CD8-positive, alpha-beta memory T cell (primary cell): Measurements from ENCODE around the gene TBCD. TPM values are rescaled to one million over a fixed set of nuclear protein-coding genes. Genes with fewer than 3 reads are reported as not detected.

Experiments
- CTCF ChIA-PET: fragments of 350-600 bp; sonication (Branson Sonifier 250); formaldehyde crosslinking; loops from one replicate; lab custom pipeline; 2021; ENCODE audit warnings: antibody characterized with exemption; lab: Charles Lee
- POLR2A ChIA-PET: fragments of 350-600 bp; sonication (Branson Sonifier 250); formaldehyde crosslinking; loops from one replicate; lab custom pipeline; 2021; ENCODE audit warnings: antibody characterized with exemption; lab: Charles Lee
- DNase-seq, 5 donors: peaks; one replicate each; pipeline versions ENCODE4 v3.0.0 to v3.0.0-alpha.2; 2020 to 2022; ENCODE audit warnings: mixed read lengths in 1 of 5
- H3K27ac ChIP-seq: one replicate; pipeline ENCODE4 v1.7.0; 2013; ENCODE audit warnings: low read depth, mild to moderate bottlenecking, low read length, moderate library complexity
- H3K27me3 ChIP-seq: 2 replicates; pipeline ENCODE4 v1.7.0; 2013; ENCODE audit warnings: low read length, mild to moderate bottlenecking; ENCODE audit not compliant: insufficient read depth, poor library complexity, severe bottlenecking
- H3K36me3 ChIP-seq: 2 replicates; pipeline ENCODE4 v1.7.0; 2013; ENCODE audit warnings: mild to moderate bottlenecking, low read length, moderate library complexity; ENCODE audit not compliant: insufficient read depth
- H3K4me1 ChIP-seq: 2 replicates; pipeline ENCODE4 v1.7.0; 2013; ENCODE audit warnings: mild to moderate bottlenecking, low read length, moderate library complexity; ENCODE audit not compliant: insufficient read depth
- H3K4me3 ChIP-seq: 2 replicates; pipeline ENCODE4 v1.7.0; 2013; ENCODE audit warnings: mild to moderate bottlenecking, low read length
- H3K9me3 ChIP-seq: 2 replicates; pipeline ENCODE4 v1.7.0; 2013; ENCODE audit warnings: mild to moderate bottlenecking, low read length
- H3K27ac Mint-ChIP-seq, 8 donors: one replicate each; pipeline ENCODE4 v1.8.0; 2020 to 2021; ENCODE audit warnings: mixed read lengths in 8 of 8, mild to moderate bottlenecking in 6 of 8, inconsistent platforms in 3 of 8, moderate library complexity in 3 of 8
- H3K27me3 Mint-ChIP-seq, 2 donors: one replicate each; pipeline ENCODE4 v1.8.0; 2020 to 2021; ENCODE audit warnings: mixed read lengths in 2 of 2, mild to moderate bottlenecking in 1 of 2, moderate library complexity in 1 of 2
- H3K36me3 Mint-ChIP-seq, 3 donors: one replicate each; pipeline ENCODE4 v1.8.0; 2020 to 2021; ENCODE audit warnings: mixed read lengths in 3 of 3, inconsistent platforms in 1 of 3, mild to moderate bottlenecking in 1 of 3
- H3K4me1 Mint-ChIP-seq, 3 donors: one replicate each; pipeline ENCODE4 v1.8.0; 2020 to 2021; ENCODE audit warnings: mixed read lengths in 3 of 3, inconsistent platforms in 1 of 3, mild to moderate bottlenecking in 1 of 3
- H3K4me3 Mint-ChIP-seq, 7 donors: one replicate each; pipeline ENCODE4 v1.8.0; 2020 to 2021; ENCODE audit warnings: mixed read lengths in 7 of 7, mild to moderate bottlenecking in 6 of 7, moderate library complexity in 4 of 7, inconsistent platforms in 2 of 7
- H3K9me3 Mint-ChIP-seq, 5 donors: one replicate each; pipeline ENCODE4 v1.8.0; 2020 to 2022; ENCODE audit warnings: mixed read lengths in 5 of 5, mild to moderate bottlenecking in 3 of 5, moderate library complexity in 2 of 5, inconsistent platforms in 1 of 5
- polyA plus RNA-seq: library from polyadenylated mRNA; unstranded; fragments of 300-500 nt; fragmentation: Illumina TruSeq; gene quantifications from one replicate; pipeline ENCODE4 v1.2.3, GENCODE V29; 2021
- total RNA-seq, 2 experiments: library from RNA; stranded (reverse); gene quantifications; one replicate each; pipeline ENCODE4 v1.2.3, GENCODE V29; 2021

The TBCD gene
- total and polyA plus RNA-seq, 3 experiments from 2014 or later = 79.1 to 130 (median 83.7) TPM

DNA sequence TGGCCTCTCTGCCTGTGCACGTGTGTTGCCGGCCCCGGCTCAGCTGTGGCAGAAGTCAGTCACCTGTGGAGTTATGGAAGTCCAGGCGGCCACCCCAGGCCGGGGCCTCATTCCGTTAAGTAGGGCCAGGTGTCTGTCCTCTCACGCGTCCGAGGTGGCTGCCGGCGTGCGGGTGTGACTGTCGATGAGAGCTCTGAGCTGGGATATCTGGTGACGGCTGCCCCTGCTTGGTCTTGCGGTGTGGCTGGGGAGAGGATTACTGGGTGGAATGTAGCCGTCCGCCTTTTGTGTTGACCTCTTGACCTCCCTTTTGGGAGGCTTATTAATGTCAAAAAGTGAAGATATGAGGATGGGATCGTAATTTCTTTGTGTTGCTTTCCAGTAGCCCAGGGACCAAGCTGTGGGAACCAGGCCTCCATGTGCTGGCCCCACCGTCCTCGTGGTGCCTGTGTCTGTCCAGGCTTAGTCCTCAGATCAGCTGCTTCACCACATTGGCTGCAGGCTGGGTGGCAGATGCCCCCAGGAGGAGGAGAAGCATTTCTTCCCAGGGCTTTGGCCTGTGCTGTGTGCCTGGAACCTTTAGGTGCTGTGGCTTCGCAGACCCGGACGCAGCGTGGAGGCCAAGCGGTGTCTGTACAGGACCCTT is 111.0 kb downstream of the TBCD start:
- peaks cover 70 to 90% (median 75%) of the 10 kb centered on the region in 3 donors for H3K4me1 Mint-ChIP-seq
- DNase-seq = no peak
- no peaks in the 10 kb centered on the region for H3K36me3 Mint-ChIP-seq
- H3K4me3 ChIP-seq = no peak overlapping the region
- H3K36me3 ChIP-seq = no peaks in the 10 kb centered on the region
- no peaks in the 10 kb centered on the region for H3K9me3 ChIP-seq
- H3K4me1 ChIP-seq = peaks cover 92% of the 10 kb centered on the region
- CTCF ChIA-PET = interaction anchor here (1.3 to 2.9 kb wide), 3 partner anchors 20 to 34 kb away, joined by 3 to 15 read pairs (median 9); no protein-coding TSS in a partner anchor
- H3K27me3 ChIP-seq = no peaks in the 10 kb centered on the region
- POLR2A ChIA-PET = interaction anchor here (0.7 to 2.1 kb wide), 4 partner anchors 15 to 557 kb away, joined by 3 to 24 read pairs (median 4); no protein-coding TSS in a partner anchor
- no peak overlapping the region for H3K27ac ChIP-seq
- no peaks in the 10 kb centered on the region for H3K9me3 Mint-ChIP-seq
- H3K27me3 Mint-ChIP-seq = no peaks in the 10 kb centered on the region
- H3K27ac Mint-ChIP-seq = peak overlapping the region; percentile 93 to 99 (median 98)
- H3K4me3 Mint-ChIP-seq = peak overlapping the region in 6 of 7 donors; percentile 5 to 90 (median 52)

DNA sequence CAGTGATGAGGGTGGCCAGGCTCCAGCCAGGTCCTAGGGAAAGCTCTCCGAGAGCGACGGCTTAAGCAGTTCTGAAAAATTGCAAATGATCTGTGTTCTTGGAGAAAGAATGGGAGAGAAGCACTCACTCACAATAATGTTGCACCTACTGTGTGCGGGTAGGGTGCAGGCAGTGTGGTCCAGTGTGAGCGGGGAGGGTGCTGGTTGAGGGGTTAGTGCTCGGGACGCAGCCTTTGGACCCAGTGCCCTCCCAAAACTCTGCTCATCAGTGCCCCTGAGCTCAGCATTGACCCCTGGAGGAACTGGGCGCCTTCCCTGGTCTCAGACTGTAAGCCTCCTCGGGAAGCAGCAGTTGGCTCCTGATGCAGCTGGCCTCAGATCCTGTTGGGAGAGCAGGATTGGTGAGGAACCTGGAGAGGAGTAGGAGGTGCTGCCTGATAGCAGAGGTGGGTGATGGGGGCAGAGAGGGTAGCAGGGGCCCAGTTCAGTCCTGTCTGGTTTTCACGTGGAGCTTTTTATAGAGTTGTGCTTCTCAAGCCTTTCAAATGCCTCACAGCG is 111.6 kb downstream of the TBCD start:
- peaks cover 67 to 88% (median 71%) of the 10 kb centered on the region in 3 donors for H3K4me1 Mint-ChIP-seq
- H3K27ac Mint-ChIP-seq = peak overlapping the region; percentile 93 to 99 (median 98)
- CTCF ChIA-PET = interaction anchor here (0.9 to 2.9 kb wide), 10 partner anchors 10 to 82 kb away, joined by 3 to 15 read pairs (median 4); no protein-coding TSS in a partner anchor

DNA sequence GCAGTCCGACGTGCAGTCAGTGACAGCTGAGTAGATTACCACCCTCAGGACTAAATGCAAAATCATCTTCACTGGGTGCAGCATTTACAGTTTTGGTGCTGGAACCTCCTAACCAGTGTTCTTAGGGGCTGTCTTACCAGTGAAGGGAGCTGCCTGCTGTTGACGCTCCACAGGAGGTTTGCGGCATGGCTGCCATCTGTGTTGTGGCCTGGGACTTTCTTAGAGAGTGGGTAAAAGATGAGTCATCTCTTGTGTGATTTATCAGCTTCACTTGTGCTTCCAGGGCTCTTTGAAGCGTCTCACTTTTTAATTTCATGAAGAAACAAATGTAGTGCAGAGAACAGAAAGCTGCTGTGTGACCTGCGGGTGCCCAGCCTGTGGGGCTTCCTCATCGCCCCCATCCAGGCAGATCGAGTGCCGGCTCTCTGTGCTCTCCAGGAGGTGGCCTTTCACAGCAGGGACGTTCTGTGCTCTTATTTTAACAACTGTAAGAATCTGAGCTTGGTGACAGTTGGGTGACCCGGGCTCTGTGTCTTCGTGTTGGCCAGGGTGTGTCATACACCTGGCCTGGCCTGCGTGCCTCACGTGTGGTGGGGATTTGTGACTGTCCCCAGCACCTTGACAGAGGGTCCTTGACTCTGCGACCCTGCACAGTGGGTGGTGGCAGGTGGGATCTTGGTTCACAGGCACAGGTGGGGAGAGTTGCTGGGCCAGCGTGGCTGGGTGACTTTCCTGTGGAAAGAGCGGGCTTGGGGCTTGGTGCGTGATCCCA is 112.3 kb downstream of the TBCD start:
- Mint-ChIP-seq H3K9me3 (no peaks in the 10 kb centered on the region), H3K27ac (peak overlapping the region; percentile 93 to 99 (median 98)), H3K4me3 (peak overlapping the region; percentile 62 to 90 (median 83)), H3K4me1 (peaks cover 66 to 85% (median 74%) of the 10 kb centered on the region in 3 donors), H3K36me3 (peaks cover 0 to 3% (median 3%) of the 10 kb centered on the region in 3 donors), H3K27me3 (no peaks in the 10 kb centered on the region)
- Histone ChIP-seq H3K9me3 (no peaks in the 10 kb centered on the region), H3K4me1 (peaks cover 83% of the 10 kb centered on the region), H3K36me3 (no peaks in the 10 kb centered on the region), H3K27me3 (no peaks in the 10 kb centered on the region), H3K4me3 (peak overlapping the region; percentile 55), H3K27ac (peak overlapping the region; percentile 73)
- DNase-seq = peak; percentile 78 to 96 (median 93)
- ChIA-PET POLR2A (interaction anchor here (0.5 to 2.1 kb wide), 8 partner anchors 15 to 608 kb away, joined by 3 to 24 read pairs (median 4); no protein-coding TSS in a partner anchor), CTCF (interaction anchor here (0.9 to 2.9 kb wide), 12 partner anchors 11 to 187 kb away, joined by 3 to 15 read pairs (median 4); no protein-coding TSS in a partner anchor)

More for the DNA sequence above, 111.6 kb downstream of the TBCD start:
- Histone ChIP-seq H3K4me3 (peak overlapping the region; percentile 19), H3K9me3 (no peaks in the 10 kb centered on the region), H3K4me1 (peaks cover 90% of the 10 kb centered on the region), H3K27ac (peak overlapping the region; percentile 49), H3K27me3 (no peaks in the 10 kb centered on the region), H3K36me3 (no peaks in the 10 kb centered on the region)
- no peaks in the 10 kb centered on the region for H3K9me3 Mint-ChIP-seq
- no peak for DNase-seq
- no peaks in the 10 kb centered on the region for H3K27me3 Mint-ChIP-seq
- peak overlapping the region; percentile 62 to 90 (median 83) for H3K4me3 Mint-ChIP-seq
- POLR2A ChIA-PET = interaction anchor here (0.5 to 2.1 kb wide), 6 partner anchors 15 to 607 kb away, joined by 3 to 24 read pairs (median 4); no protein-coding TSS in a partner anchor
- H3K36me3 Mint-ChIP-seq = peaks cover 0 to under 1% (median 0%) of the 10 kb centered on the region in 3 donors

DNA sequence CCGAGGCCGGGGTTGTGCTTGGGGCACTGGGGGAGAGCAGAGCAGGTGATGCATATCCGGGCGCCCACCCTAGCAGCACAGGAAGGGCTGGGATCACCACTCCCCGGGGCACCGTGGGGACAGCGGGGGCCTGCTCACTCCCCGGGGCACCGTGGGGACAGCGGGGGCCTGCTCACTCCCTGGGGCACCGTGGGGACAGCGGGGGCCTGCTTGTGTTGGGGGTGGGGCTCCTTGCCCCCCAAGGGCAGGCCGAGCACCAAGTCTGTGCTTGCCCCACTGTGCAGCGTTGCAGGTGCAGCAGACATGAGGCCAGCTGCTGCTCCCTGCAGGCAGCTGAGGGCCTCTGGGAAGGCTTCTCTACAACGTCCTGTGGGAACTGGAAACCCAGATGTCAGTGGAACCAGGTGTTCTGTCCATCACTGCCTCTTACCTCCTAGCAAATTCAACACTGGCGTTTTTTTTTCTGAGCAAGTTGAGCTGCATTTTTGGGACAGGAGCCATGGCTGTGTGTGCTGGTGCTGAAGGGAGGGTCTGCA is 112.9 kb downstream of the TBCD start:
- DNase-seq = no peak
- peaks cover 0 to 6% (median 3%) of the 10 kb centered on the region in 3 donors for H3K36me3 Mint-ChIP-seq
- no peaks in the 10 kb centered on the region for H3K27me3 Mint-ChIP-seq
- H3K4me1 Mint-ChIP-seq = peaks cover 59 to 80% (median 71%) of the 10 kb centered on the region in 3 donors
- peak overlapping the region; percentile 71 to 90 (median 83) for H3K4me3 Mint-ChIP-seq
- H3K9me3 ChIP-seq = no peaks in the 10 kb centered on the region
- H3K4me1 ChIP-seq = peaks cover 77% of the 10 kb centered on the region
- no peaks in the 10 kb centered on the region for H3K36me3 ChIP-seq
- H3K27ac Mint-ChIP-seq = peak overlapping the region; percentile 93 to 99 (median 98)
- H3K27me3 ChIP-seq = no peaks in the 10 kb centered on the region
- H3K27ac ChIP-seq = peak overlapping the region; percentile 73
- H3K4me3 ChIP-seq = peak overlapping the region; percentile 55
- CTCF ChIA-PET = interaction anchor here (0.9 to 2.9 kb wide), 11 partner anchors 11 to 186 kb away, joined by 3 to 15 read pairs (median 4); no protein-coding TSS in a partner anchor
- no peaks in the 10 kb centered on the region for H3K9me3 Mint-ChIP-seq
- POLR2A ChIA-PET = interaction anchor here (0.9 to 2.1 kb wide), 6 partner anchors 14 to 186 kb away, joined by 3 to 24 read pairs (median 4); no protein-coding TSS in a partner anchor

DNA sequence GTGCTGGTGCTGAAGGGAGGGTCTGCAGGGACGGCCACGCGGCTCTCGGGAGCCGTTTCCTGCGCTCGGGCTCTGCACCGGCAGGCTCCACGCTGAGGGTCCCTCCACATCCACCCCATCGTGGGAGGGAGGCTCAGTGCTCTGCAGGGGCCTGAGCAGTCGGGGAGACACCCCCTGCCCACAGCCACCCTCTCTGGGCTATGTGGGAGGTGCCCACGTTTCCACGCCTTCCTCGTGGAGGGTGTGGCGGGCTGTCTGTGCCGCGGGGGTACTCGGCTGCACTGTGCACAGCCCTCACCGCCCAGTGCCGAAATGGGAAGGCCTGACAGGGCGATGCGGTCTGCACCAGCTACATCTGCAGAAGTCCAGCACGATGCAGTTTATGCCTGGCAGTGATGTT is 113.4 kb downstream of the TBCD start:
- POLR2A ChIA-PET = interaction anchor here (1.2 to 1.4 kb wide), 2 partner anchors 13 to 16 kb away, joined by 3 read pairs; no protein-coding TSS in a partner anchor
- CTCF ChIA-PET = interaction anchor here (1.4 to 2.9 kb wide), 4 partner anchors 10 to 20 kb away, joined by 3 to 15 read pairs (median 6); no protein-coding TSS in a partner anchor
- peak overlapping the region; percentile 73 for H3K27ac ChIP-seq
- Mint-ChIP-seq H3K4me1 (peaks cover 54 to 79% (median 68%) of the 10 kb centered on the region in 3 donors), H3K36me3 (peaks cover 0 to 11% (median 3%) of the 10 kb centered on the region in 3 donors), H3K27ac (peak overlapping the region; percentile 70 to 98 (median 92)), H3K9me3 (no peaks in the 10 kb centered on the region), H3K4me3 (peak overlapping the region; percentile 37 to 86 (median 56)), H3K27me3 (no peaks in the 10 kb centered on the region)
- no peaks in the 10 kb centered on the region for H3K27me3 ChIP-seq
- H3K4me3 ChIP-seq = no peak overlapping the region
- DNase-seq = no peak
- H3K36me3 ChIP-seq = peaks cover under 1% of the 10 kb centered on the region
- H3K4me1 ChIP-seq = peaks cover 72% of the 10 kb centered on the region
- no peaks in the 10 kb centered on the region for H3K9me3 ChIP-seq

DNA sequence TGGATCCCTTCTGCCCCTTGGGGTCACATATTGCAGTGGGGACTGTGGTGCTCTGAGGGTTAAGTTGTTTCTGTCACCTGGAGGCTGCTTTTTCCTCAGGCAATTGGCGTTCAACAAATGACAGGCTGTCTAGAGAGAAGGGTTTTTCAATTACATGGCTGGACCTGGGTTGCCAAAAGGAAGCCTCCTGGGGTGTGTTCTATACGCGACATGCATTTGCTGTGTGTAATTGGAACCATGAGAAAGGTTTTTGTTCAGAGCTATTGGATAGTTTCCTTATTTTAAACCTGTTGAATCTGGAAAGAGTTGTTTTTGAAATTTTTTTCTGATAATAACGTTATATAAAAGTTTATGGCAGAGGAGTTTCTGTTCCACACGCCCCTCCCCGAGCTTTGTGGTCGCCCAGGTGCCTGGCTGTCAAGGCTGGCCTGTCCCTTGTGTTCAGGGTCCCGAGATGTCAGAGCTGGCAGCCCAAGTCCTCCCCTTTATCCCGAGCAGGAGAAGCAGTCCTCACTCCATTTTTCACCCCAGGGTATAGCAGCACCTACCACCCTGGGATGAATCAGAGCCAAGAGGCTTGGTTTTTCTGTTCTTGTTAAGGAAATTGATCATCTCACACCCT is 114.0 kb downstream of the TBCD start:
- Mint-ChIP-seq H3K4me1 (peaks cover 52 to 77% (median 71%) of the 10 kb centered on the region in 3 donors), H3K4me3 (peak overlapping the region; percentile 37 to 86 (median 70)), H3K9me3 (no peaks in the 10 kb centered on the region), H3K36me3 (peaks cover 0 to 17% (median 3%) of the 10 kb centered on the region in 3 donors), H3K27ac (peak overlapping the region; percentile 70 to 97 (median 92)), H3K27me3 (no peaks in the 10 kb centered on the region)
- peaks cover 66% of the 10 kb centered on the region for H3K4me1 ChIP-seq
- CTCF ChIA-PET = interaction anchor here (1.4 kb wide), 2 partner anchors 17 to 84 kb away, joined by 3 to 4 read pairs; no protein-coding TSS in a partner anchor
- peaks cover 6% of the 10 kb centered on the region for H3K36me3 ChIP-seq
- POLR2A ChIA-PET = interaction anchor here (1.2 kb wide), 1 partner anchor 16 kb away, joined by 3 read pairs; no protein-coding TSS in a partner anchor
- no peaks in the 10 kb centered on the region for H3K27me3 ChIP-seq
- no peak overlapping the region for H3K27ac ChIP-seq
- no peaks in the 10 kb centered on the region for H3K9me3 ChIP-seq
- no peak for DNase-seq
- no peak overlapping the region for H3K4me3 ChIP-seq
